HepG2 (cell line): ENCODE data around the gene ATE1. TPM values are rescaled to one million over a fixed set of nuclear protein-coding genes. Genes with fewer than 3 reads are reported as not detected.
A peak's percentile ranks its signal among the peaks of the same experiment; 100 is the strongest.

Experiments
- CCDC6 ChIP-seq: sonication (generic); formaldehyde crosslinking; IDR thresholded peaks from 2 replicates; pipeline ENCODE4 v1.8.1; 2022; ENCODE audit warnings: mild to moderate bottlenecking, missing genetic modification reagents, moderate library complexity
- CEBPB ChIP-seq: IDR thresholded peaks from 2 replicates; pipeline ENCODE4 v1.6.1; 2011; ENCODE audit warnings: low read depth, low read length, improper control_type of control experiment, borderline replicate concordance
- EEA1 ChIP-seq: sonication (generic); formaldehyde crosslinking; IDR thresholded peaks from 2 replicates; pipeline ENCODE4 v1.5.1; 2020; ENCODE audit warnings: mild to moderate bottlenecking, missing genetic modification reagents, borderline replicate concordance
- NFE2L2 ChIP-seq: fragments of 150-350 bp; IDR thresholded peaks from 2 replicates; pipeline ENCODE4 v1.6.1; 2014; ENCODE audit warnings: low read length
- RORA ChIP-seq: sonication (generic); formaldehyde crosslinking; IDR thresholded peaks from 2 replicates; pipeline ENCODE4 v1.5.0; 2020; ENCODE audit warnings: mild to moderate bottlenecking, missing genetic modification reagents, moderate library complexity
- SETDB1 ChIP-seq: sonication (generic); formaldehyde crosslinking; IDR thresholded peaks from 2 replicates; pipeline ENCODE4 v1.5.1; 2020; ENCODE audit warnings: missing genetic modification reagents, mild to moderate bottlenecking, borderline replicate concordance
- SP1 ChIP-seq, 2 experiments: fragments of 450-650 bp in 1 of 2; sonication (generic) in 1 of 2; formaldehyde crosslinking in 1 of 2; IDR thresholded peaks; 2 replicates each; pipeline versions ENCODE4 v1.4.0 to v1.6.1; 2016 to 2020; ENCODE audit warnings: missing genetic modification reagents in 1 of 2
- STAG1 ChIP-seq: sonication (generic); formaldehyde crosslinking; IDR thresholded peaks from 2 replicates; pipeline ENCODE4 v1.4.0; 2020; ENCODE audit warnings: missing genetic modification reagents
- ZBTB7B ChIP-seq: sonication (generic); formaldehyde crosslinking; IDR thresholded peaks from 2 replicates; pipeline ENCODE4 v1.4.0; 2020; ENCODE audit warnings: missing genetic modification reagents
- ZFP36 ChIP-seq: fragments of 150-350 bp; IDR thresholded peaks from 2 replicates; pipeline ENCODE4 v1.6.1; 2018; ENCODE audit warnings: borderline replicate concordance, low read length, low read depth; ENCODE audit not compliant: partially characterized antibody
- ZMYM2 ChIP-seq: sonication (generic); formaldehyde crosslinking; IDR thresholded peaks from 2 replicates; pipeline ENCODE4 v1.8.0; 2022; ENCODE audit warnings: mild to moderate bottlenecking, missing genetic modification reagents
- ZNF124 ChIP-seq: sonication (generic); formaldehyde crosslinking; IDR thresholded peaks from 2 replicates; pipeline ENCODE4 v1.4.0; 2020; ENCODE audit warnings: missing genetic modification reagents
- ZNF264 ChIP-seq: sonication (generic); formaldehyde crosslinking; IDR thresholded peaks from 2 replicates; pipeline ENCODE4 v1.4.0; 2020; ENCODE audit warnings: missing genetic modification reagents
- ZNF281 ChIP-seq: sonication (generic); formaldehyde crosslinking; IDR thresholded peaks from 2 replicates; pipeline ENCODE4 v1.4.0; 2020; ENCODE audit warnings: missing genetic modification reagents, borderline replicate concordance
- ZNF317 ChIP-seq: sonication (generic); formaldehyde crosslinking; IDR thresholded peaks from 2 replicates; pipeline ENCODE4 v1.5.0; 2020; ENCODE audit warnings: mild to moderate bottlenecking, missing genetic modification reagents
- ZNF574 ChIP-seq: sonication (generic); formaldehyde crosslinking; IDR thresholded peaks from 2 replicates; pipeline ENCODE4 v1.4.0; 2020; ENCODE audit warnings: missing genetic modification reagents
- ZNF607 ChIP-seq: sonication (generic); formaldehyde crosslinking; IDR thresholded peaks from 2 replicates; pipeline ENCODE4 v1.5.1; 2020; ENCODE audit warnings: missing genetic modification reagents, mild to moderate bottlenecking, borderline replicate concordance
- polyA plus RNA-seq, 8 experiments: library from polyadenylated mRNA; depleted of rRNA in 3 of 8; stranded (reverse) in 7 of 8; unstranded in 1 of 8; fragments of >200 nt; fragmentation: Illumina TruSeq in 4 of 8; extraction: Trizol in 4 of 8; gene quantifications; 2 replicates each; pipeline versions ENCODE4 v1.2.1 to v1.2.3, GENCODE V29; 2011 to 2016; ENCODE audit warnings: low read depth in 4 of 8, missing spikeins in 1 of 8, mixed read lengths in 1 of 8; ENCODE audit not compliant: insufficient read depth in 1 of 8
- total RNA-seq, 5 experiments: library from RNA; depleted of rRNA; stranded (reverse); fragments of >200 nt; fragmentation: Illumina TruSeq; extraction: Trizol; gene quantifications; 2 replicates each; pipeline ENCODE4 v1.2.3, GENCODE V29; 2016; ENCODE audit warnings: low read depth in 1 of 5
- TF ChIP-seq, protein P1 (sequence below): sonication (generic); formaldehyde crosslinking; IDR thresholded peaks from 2 replicates; pipeline ENCODE4 v1.4.0; 2020; ENCODE audit warnings: missing genetic modification reagents, borderline replicate concordance

Gene ATE1
- total and polyA plus RNA-seq, 2 of the 13 experiments (the other 11 are each of a cell fraction or from before 2014, with no cell fraction given): 17.5 to 42.2 TPM

- TF ChIP-seq ZFP36 (no peak), CEBPB (no peak), SETDB1 (CRISPR knock-in tag) (no peak), ZNF317 (CRISPR knock-in tag) (no peak), ZBTB7B (no peak), ZNF264 (CRISPR knock-in tag) (no peak), ZMYM2 (CRISPR knock-in tag) (no peak), CCDC6 (CRISPR knock-in tag) (peak; percentile 82), ZNF124 (peak; percentile 23; the same call in 1 of the 2 replicates), EEA1 (CRISPR knock-in tag) (no peak), STAG1 (CRISPR knock-in tag) (peak; percentile 51), ZNF607 (CRISPR knock-in tag) (0 out of 2 replicates have a peak, but pooled peaks have one; percentile 48), ZNF574 (CRISPR knock-in tag) (peak; percentile 99), NFE2L2 (no peak), RORA (no peak; the same call in 1 of the 2 replicates), ZNF281 (CRISPR knock-in tag) (no peak), SP1 (IDR thresholded peaks at IDR 0.05) (no peak), SP1 (CRISPR knock-in tag; IDR thresholded peaks at IDR 0.05) (no peak)
- TF ChIP-seq, protein P1, sequence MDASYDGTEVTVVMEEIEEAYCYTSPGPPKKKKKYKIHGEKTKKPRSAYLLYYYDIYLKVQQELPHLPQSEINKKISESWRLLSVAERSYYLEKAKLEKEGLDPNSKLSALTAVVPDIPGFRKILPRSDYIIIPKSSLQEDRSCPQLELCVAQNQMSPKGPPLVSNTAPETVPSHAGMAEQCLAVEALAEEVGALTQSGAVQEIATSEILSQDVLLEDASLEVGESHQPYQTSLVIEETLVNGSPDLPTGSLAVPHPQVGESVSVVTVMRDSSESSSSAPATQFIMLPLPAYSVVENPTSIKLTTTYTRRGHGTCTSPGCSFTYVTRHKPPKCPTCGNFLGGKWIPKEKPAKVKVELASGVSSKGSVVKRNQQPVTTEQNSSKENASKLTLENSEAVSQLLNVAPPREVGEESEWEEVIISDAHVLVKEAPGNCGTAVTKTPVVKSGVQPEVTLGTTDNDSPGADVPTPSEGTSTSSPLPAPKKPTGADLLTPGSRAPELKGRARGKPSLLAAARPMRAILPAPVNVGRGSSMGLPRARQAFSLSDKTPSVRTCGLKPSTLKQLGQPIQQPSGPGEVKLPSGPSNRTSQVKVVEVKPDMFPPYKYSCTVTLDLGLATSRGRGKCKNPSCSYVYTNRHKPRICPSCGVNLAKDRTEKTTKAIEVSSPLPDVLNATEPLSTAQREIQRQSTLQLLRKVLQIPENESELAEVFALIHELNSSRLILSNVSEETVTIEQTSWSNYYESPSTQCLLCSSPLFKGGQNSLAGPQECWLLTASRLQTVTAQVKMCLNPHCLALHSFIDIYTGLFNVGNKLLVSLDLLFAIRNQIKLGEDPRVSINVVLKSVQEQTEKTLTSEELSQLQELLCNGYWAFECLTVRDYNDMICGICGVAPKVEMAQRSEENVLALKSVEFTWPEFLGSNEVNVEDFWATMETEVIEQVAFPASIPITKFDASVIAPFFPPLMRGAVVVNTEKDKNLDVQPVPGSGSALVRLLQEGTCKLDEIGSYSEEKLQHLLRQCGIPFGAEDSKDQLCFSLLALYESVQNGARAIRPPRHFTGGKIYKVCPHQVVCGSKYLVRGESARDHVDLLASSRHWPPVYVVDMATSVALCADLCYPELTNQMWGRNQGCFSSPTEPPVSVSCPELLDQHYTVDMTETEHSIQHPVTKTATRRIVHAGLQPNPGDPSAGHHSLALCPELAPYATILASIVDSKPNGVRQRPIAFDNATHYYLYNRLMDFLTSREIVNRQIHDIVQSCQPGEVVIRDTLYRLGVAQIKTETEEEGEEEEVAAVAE: no peak
These were observed 46.9 kb upstream of the ATE1 start, which contains the start of gene NSMCE4A (continued) for GRCh38 chr10:121974535-121975294.
